Mesothelial cell of epicardium (in vitro differentiated cells): ENCODE measurements around the gene NUP155. TPM values are rescaled to one million over a fixed set of nuclear protein-coding genes. Genes with fewer than 3 reads are reported as not detected.

Source experiments
- DNase-seq, 2 experiments: peaks; one replicate each; pipeline ENCODE4 v3.0.0; 2021; ENCODE audit warnings: low spot score in 2 of 2; ENCODE audit not compliant: unreplicated experiment in 2 of 2
- H3K27ac Mint-ChIP-seq: 2 replicates; pipeline ENCODE4 v1.8.0; 2021; ENCODE audit warnings: mixed read lengths
- H3K27me3 Mint-ChIP-seq: 2 replicates; pipeline ENCODE4 v1.8.0; 2021; ENCODE audit warnings: low read depth, mixed read lengths
- H3K36me3 Mint-ChIP-seq: 2 replicates; pipeline ENCODE4 v1.8.0; 2021; ENCODE audit warnings: mixed read lengths
- H3K4me1 Mint-ChIP-seq: 2 replicates; pipeline ENCODE4 v1.8.0; 2021; ENCODE audit warnings: mixed read lengths
- H3K4me3 Mint-ChIP-seq: 2 replicates; pipeline ENCODE4 v1.8.0; 2021; ENCODE audit warnings: mild to moderate bottlenecking, moderate library complexity, mixed read lengths
- H3K9me3 Mint-ChIP-seq: 2 replicates; pipeline ENCODE4 v1.8.0; 2021; ENCODE audit warnings: mixed read lengths
- total RNA-seq: library from RNA; stranded (reverse); gene quantifications from 3 replicates; pipeline ENCODE4 v1.2.1, GENCODE V29; 2021
- TF ChIP-seq, protein P1 (sequence below): fragments of 200-600 bp; sonication (generic); IDR thresholded peaks from one replicate; pipeline ENCODE4 v1.5.0; 2021; ENCODE audit warnings: antibody characterized with exemption; ENCODE audit not compliant: unreplicated experiment

Gene NUP155
- total RNA-seq, 1 donor from 2014 or later: 32.9 TPM

DNA sequence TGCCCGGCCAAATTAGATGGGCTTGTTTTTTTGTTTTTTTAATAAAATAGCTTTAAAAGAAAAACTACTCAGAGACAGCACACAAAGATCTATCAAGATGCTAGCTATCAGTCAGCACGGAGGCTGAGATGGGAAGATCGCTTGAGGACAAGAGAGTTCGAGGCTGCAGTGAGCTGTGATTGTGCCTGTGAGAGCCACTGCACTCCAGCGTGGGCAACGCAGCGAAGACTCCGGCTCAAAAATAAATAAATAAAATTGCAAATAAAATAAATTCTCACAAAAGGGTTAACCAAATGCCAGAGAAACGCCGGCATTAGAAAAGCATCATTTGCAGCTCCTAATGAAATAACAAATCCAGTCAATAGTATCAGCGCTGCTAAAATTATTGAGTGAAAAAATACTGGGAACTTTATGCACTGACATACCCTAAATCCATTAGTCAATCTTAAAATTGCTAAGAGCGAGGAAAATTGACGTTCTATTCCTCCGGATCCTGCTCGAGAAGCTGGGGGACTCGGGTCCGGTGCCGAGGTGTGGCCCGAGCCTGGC lies 122.4 kb downstream of the NUP155 start:
- no peak for DNase-seq
- Mint-ChIP-seq H3K4me3 (peak overlapping the region; percentile 71), H3K9me3 (no peaks in the 10 kb centered on the region), H3K4me1 (peaks cover 19% of the 10 kb centered on the region), H3K27me3 (no peaks in the 10 kb centered on the region), H3K36me3 (no peaks in the 10 kb centered on the region), H3K27ac (peak overlapping the region; percentile 59)
- TF ChIP-seq, protein P1, sequence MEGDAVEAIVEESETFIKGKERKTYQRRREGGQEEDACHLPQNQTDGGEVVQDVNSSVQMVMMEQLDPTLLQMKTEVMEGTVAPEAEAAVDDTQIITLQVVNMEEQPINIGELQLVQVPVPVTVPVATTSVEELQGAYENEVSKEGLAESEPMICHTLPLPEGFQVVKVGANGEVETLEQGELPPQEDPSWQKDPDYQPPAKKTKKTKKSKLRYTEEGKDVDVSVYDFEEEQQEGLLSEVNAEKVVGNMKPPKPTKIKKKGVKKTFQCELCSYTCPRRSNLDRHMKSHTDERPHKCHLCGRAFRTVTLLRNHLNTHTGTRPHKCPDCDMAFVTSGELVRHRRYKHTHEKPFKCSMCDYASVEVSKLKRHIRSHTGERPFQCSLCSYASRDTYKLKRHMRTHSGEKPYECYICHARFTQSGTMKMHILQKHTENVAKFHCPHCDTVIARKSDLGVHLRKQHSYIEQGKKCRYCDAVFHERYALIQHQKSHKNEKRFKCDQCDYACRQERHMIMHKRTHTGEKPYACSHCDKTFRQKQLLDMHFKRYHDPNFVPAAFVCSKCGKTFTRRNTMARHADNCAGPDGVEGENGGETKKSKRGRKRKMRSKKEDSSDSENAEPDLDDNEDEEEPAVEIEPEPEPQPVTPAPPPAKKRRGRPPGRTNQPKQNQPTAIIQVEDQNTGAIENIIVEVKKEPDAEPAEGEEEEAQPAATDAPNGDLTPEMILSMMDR: no peak

DNA sequence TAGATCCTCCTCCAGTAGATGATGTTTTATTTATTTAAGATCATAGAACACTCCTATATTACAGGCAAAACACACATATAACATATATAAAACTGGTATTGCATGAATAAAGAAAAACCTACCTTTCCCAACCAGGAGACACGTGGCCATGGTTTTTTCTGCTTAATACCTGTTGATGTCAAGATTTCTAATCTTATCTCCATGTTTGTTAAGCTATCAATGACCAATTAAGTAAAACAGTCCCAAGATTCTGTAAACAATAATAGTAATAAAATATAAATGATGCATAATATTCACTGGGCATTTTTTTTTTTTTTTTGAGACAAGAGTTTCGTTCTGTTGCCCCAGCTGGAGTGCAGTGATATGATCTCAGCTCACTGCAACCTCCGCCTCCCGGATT lies 123.4 kb downstream of the NUP155 start:
- Mint-ChIP-seq H3K9me3 (no peaks in the 10 kb centered on the region), H3K27ac (peak overlapping the region; percentile 9), H3K4me3 (peak overlapping the region; percentile 71), H3K36me3 (peaks cover 4% of the 10 kb centered on the region), H3K4me1 (peaks cover 19% of the 10 kb centered on the region), H3K27me3 (no peaks in the 10 kb centered on the region)
- TF ChIP-seq, protein P1: no peak
- no peak for DNase-seq

DNA sequence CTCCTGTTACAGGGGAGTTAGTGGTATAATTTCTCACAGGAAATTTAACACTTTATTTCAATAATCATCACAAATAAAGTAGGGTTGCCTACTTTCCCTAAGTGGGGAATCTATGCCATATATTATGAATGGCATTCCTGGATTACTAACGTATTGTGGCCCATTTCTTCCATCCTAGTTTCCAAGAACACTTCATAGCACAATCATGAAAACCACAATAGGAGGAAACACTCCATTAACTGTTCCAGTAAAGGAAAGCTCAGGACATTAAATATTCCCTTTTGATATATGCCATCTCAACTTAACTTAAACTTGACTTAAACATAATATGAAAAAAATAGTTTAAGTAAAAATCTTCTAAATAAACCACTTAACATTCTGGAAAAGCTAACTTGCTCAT lies 123.9 kb downstream of the NUP155 start:
- peaks cover 19% of the 10 kb centered on the region for H3K4me1 Mint-ChIP-seq
- H3K27me3 Mint-ChIP-seq: no peaks in the 10 kb centered on the region
- H3K36me3 Mint-ChIP-seq: peaks cover 4% of the 10 kb centered on the region

More for the DNA sequence above, 123.9 kb downstream of the NUP155 start:
- no peak overlapping the region for H3K27ac Mint-ChIP-seq
- no peaks in the 10 kb centered on the region for H3K9me3 Mint-ChIP-seq
- no peak for DNase-seq
- TF ChIP-seq, protein P1: no peak
- peak overlapping the region; percentile 71 for H3K4me3 Mint-ChIP-seq

Other genes starting within 250 kb of the NUP155 start
- gene CPLANE1, start 121.7 kb downstream of the NUP155 start, total RNA-seq: 31.0 to 33.8 TPM (median 32.3 TPM) in 3 replicates
- 43.3 to 47.8 TPM (median 47.1 TPM) in 3 replicates for gene WDR70, start 8.2 kb upstream of the NUP155 start, total RNA-seq